ENCODE results near the gene RNF5.

The RNF5 gene

DNA sequence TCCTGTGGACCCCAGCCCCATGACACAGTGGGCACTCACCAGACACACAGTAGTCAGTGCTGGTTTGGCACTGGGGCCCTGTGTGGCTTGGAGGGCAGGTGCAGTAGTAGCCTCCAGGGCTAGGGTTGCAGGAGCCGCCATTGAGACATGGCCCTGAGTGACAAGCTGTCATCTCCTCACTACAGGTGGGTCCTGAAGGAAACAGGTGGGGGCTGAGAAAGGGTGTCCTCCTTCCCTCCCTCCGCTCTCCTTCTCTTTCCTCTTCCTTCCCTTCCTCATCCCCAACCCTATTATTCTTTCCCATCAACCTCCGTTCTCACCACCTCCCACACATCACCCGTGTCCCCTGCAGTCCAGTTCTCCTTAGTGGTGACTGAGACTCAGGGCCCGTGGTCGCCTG is 35.4 kb downstream of the RNF5 start:
- DNase-seq: no peak

DNA sequence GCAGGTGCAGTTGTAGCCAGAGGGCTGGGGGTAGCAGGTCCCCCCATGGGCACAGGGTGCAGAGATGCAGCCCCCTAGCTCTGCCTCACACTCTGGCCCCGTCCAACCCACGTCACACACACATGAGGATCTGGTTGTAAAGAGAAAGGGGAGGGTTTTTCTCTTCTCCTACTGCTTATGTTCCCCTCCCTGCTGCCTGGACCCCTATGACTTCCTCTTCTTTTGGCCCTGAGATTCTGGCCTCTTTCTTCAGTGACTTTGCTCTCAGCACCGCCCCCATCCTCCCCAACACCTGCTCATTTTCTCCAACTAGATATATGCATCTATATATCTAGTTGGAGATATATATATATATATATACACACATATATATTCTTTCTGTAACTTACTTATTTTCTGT is 35.9 kb downstream of the RNF5 start:
- no peak for DNase-seq

DNA sequence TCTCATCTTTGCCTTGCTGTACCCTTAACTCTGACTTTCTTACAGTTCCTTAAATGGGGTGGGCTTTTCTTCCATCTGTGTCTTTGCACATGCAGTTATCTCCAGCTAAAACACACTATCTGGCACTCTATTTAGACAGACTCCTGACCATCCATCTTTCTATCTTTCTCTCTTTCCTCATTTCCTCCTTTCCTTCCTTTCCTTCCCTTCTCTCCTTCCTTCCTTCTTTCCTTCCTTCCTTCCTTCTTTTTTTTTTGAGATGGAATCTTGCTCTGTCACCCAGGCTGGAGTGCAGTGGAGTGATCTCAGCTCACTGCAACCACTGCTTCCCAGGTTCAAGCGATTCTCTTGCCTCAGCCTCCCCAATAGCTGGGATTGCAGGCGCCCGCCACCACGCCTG is 37.4 kb downstream of the RNF5 start:
- no peak for DNase-seq

- DNase-seq: no peak
These were observed 38.1 kb downstream of the RNF5 start for GRCh38 chr6:32216285-32216684.

DNA sequence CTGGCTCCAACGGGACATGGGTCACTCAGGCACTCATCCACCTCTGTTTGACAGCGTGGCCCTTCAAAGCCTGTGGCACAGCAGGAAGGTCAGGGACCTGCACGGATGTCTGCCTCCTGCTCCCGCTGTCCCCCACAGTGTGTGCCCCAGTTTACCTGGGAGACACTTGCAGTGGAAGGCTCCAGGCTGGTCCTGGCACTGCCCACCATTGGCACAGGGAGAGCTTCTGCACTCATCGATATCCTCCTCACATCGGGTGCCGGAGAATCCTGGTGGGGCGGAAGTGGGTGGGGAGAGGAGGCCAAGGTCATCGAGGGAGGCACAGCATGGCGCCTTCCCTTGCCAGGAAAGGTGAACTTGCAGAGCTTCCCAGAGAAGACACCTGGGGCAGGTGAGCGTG is 38.8 kb downstream of the RNF5 start:
- no peak for DNase-seq

- DNase-seq: no peak
These were observed 40.0 kb downstream of the RNF5 start for GRCh38 chr6:32218167-32218566.

GRCh38 chr6:32220021-32220420 is 41.8 kb downstream of the RNF5 start:
- DNase-seq: no peak

GRCh38 chr6:32222333-32223230 is 44.4 kb downstream of the RNF5 start:
- DNase-seq: no peak

- no peak for DNase-seq
These were observed 45.3 kb downstream of the RNF5 start, which contains the start of gene NOTCH4 for GRCh38 chr6:32223258-32224235. NOTCH4 (minus strand) TSS chr6:32224067; CDS start chr6:32223928, 139 bp downstream.

DNA sequence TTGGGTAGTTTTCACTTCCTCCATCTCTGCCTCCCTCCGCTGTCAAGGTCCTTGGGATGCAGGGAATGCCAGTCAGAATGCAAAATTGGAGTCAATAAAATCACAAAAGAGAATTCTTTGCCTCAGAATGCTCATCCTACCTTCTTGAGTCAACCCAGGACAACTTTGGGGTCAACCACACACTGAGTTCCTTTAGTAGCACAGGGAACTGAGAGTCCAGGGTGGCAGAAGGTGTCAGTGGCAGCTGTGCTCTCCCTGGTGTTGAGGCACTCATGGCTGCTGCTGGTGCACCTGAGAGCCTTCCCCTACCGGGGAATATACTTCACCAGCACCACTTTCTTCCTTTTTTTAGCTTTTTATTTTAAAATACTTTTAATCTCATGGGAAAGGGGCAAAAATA is 46.5 kb downstream of the RNF5 start:
- DNase-seq: no peak

DNA sequence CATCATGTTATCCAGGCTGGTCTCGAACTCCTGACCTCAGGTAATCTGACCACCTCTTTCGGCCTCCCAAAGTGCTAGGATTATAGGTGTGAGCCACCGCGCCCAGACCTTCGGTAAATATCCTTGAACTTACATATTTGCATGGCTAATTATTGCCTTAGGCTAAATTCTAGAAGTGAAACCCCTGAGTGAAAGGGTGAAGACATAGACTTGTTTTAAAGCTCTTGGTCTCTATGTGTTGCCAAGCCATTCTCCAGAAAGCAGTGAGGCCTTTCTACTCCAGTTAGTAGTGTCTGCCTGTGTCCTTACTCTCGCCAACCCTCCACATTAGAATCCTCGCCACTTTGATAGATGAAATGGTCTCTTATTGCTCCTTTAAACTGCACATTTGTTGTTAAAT is 48.2 kb downstream of the RNF5 start:
- DNase-seq: no peak
